GM18526 (cell line): ENCODE data around the gene LRP3.

Source experiments
- POLR2A ChIP-seq: IDR thresholded peaks from 3 replicates; pipeline ENCODE4 v1.6.1; 2011; ENCODE audit not compliant: insufficient read length; ENCODE audit errors: extremely low read depth

The LRP3 gene

DNA sequence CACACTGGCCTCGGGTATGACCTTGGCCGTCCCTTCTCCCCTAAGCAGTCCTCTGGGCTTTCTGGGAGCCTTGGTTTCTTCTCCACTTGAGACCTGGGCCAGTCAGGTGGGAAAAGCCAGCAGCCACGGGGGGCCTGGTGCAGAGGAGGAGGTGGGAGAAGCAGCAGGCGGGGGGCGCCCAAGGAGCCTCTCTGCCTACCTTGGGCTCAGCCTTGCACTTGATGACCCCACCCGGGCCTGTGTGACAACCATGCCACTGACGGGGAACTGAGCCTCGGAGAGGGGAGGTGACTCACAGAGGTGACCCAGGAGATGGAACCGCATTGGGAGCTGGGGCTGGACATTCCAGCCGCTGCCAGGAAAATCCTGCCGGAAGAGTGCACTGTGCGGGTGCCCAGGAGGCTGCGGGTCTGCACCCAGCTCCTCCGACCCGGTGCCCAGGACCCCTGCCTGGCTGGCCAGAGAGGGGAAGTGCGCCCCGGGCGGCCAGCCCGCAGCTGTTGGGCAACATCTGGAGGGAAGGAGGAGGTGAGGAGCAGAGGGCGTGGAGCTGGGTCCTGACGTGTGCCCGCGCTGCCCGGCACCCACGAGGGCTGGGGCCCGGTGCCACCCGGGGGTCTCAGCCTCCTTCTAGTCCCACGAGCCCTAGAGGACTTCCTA, 55.0 kb downstream of the LRP3 start:
- no peak for TF ChIP-seq POLR2A

DNA sequence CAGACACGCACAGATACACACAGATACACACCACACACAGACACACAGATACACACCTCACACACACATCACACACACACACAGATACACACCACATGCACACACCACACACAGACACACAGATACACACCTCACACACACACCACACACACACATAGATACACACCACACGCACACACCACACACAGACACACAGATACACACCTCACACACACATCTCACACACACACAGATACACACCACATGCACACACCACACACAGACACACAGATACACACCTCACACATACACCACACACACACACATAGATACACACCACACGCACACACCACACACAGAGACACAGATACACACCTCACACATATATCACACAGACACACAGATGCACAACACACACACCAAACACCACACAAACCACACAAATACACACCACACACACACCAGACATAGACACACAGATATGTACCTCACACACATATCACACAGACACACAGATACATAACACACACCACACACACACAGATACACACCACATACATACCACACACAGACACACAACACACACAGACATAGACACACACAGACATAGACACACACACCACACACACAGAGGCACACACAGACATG, 55.7 kb downstream of the LRP3 start:
- no peak for TF ChIP-seq POLR2A

DNA sequence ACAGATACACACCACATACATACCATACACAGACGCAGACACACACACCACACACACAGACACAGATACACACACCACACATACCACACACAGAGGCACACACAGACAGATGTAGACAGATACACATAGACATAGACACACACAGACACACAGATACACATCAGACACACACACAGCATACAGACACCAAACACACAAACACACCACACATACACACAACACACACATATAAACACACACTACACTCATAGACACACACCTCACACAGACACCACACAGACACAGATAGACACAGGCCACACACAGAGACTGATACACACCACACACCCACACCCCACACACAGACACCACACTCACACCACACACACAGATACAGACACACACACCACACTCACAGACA, 56.4 kb downstream of the LRP3 start:
- TF ChIP-seq POLR2A: no peak

DNA sequence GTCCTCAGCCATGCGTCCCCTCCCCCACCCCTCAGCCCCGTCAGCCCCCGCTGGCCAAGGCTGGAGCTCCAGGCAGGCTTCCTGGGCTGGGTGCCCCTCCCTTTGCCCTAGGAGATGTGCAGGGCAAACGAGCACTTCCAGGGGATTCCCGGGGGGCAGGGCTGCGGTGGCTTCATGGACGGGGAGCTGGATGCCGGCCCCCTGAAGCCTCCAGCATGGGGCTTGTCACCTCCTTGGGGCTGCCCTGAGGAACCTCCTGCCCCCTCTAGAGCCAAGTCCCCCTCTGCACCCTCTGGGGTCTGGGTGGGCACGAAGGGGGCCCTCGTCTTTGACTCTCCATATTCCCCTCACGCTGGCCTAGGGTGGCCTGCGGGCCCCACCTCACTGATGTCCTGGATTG, 56.9 kb downstream of the LRP3 start:
- TF ChIP-seq POLR2A: no peak

DNA sequence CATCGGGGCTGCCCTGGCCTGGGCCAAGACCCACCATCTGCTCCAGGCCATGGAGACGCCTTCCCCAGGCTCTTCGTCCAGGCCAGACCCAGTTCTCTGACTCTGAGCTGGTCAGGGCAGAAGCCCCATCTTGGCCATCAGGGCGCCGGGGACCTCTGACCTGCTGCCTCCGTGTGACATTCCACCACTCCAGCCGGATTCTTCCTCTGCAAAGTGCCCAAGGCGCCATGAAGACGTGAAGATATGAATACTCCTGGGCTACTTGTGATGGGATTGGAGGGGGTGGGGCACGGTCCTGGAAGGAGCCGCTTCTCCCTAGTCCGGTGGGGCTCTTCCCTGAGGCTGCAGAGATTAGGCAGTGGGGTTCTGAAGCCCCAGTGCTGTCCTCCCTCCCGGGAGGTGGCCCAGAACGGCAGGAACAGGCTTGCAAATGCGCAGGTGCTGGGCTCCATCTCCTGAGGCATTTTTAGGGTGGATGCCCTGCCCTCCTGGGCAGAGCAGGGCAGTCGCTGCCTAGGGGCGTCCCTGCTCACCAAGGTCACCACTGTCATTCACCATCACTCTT, 57.5 kb downstream of the LRP3 start:
- TF ChIP-seq POLR2A: no peak

DNA sequence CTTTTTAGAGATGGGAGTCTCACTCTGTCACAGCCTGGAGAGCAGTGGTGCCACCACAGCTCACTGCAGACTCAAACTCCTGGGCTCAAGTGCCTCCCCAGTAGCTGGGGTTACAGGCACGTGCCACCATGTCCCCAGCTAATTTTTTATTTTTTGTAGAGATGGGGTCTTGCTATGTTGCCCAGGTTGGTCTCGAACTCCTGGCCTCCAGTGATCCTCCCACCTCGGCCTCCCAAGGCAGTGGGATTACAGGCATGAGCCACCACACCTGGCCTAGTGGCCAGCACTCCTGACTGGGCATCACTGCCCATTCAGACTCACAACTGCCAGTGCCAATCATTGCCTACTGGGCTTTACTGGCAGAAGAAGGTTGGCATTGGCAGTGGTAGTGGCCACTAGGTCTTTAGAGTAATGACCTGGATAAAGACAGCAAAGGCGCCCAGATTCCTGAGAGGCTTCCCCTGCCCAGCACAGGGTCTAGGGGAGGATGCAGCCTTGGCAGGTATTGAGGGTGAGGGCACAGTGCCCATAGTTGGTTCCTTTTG, 58.4 kb downstream of the LRP3 start:
- TF ChIP-seq POLR2A: no peak

DNA sequence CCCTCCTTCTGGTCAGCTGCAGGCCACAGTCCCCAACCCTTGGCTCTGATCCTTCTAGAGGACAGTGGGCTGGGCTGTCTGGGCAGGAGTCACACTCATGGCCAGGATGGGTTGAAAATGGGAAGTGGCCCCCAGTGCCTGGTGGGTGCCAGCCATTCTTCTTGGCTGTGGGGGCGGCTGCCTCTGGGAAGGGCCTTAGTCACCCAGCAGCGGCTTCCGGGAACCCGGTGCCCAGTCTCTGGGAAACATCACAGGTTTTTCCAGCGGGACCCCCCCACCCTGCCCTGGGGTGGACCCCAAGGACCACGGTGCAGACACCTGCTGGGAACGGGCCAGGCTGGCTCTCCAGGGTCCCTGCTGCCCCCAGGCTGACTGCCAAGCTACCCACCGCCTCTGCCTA, 58.8 kb downstream of the LRP3 start:
- no peak for TF ChIP-seq POLR2A

DNA sequence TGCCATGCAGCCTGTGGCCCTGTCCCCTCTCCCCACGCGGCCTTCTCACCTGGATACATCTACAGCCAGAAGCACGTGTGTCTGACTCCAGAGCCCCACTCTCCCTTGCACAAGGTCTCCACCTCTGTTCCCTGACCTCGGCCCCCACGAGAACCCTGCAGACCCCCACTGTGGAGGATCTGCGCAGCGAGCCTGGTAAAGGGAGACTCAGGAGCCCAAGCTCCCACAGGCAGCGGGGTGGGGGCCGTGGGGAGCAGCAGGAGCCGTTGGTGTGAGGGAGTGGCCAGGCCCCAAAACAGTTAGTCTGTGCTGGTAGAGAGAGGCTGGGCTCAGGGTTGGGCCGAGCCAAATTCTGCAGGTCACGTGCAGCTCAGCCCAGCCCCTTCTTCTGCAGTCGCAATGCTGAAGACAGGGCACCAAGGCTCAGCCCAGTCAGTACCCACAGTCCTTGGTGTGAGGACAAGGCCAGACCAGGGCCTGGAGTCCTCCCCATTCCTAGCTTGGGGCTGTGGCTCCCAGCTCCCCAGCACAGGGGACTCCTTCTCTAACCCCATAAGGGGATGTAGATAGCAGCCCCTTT, 60.2 kb downstream of the LRP3 start:
- no peak for TF ChIP-seq POLR2A

DNA sequence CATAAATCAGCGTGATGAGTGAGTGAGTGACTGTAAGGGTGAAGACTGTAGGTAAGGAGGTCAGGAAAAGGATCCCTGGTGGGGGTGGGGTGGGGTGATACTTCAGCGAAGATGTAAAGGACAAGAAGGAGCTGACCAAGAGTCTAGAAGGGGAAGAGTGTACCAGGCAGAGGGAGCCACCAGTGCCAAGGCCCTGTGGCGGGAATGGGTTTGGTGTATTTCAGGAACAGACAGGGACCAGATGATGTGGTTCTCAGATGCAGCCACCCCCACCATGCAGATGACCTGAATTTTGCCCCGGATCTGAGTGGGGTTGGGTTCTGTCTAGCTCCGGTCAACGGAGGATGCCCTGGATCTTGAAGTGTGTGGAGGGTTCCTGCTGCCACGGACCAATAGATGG, 61.7 kb downstream of the LRP3 start:
- no peak for TF ChIP-seq POLR2A

DNA sequence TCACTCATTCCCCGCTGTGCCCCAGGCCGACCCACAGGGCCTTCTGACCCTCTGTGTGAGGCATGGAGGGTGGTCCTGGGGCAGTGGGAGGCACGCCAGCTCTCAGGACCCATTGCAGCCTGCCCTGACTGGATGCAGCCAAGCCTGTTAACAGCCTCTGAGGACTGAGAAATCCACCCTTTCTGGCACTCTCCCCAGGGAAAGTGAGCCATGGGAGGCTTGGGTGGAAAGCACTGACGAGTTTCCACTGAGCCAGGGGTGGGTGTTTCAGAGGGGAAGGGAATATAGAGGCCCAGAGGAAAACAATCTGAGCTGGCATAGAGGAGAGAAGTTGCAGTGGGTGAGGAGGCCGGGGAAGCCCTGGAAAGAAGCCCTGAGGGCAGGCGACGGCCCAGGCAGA, 62.1 kb downstream of the LRP3 start:
- no peak for TF ChIP-seq POLR2A

DNA sequence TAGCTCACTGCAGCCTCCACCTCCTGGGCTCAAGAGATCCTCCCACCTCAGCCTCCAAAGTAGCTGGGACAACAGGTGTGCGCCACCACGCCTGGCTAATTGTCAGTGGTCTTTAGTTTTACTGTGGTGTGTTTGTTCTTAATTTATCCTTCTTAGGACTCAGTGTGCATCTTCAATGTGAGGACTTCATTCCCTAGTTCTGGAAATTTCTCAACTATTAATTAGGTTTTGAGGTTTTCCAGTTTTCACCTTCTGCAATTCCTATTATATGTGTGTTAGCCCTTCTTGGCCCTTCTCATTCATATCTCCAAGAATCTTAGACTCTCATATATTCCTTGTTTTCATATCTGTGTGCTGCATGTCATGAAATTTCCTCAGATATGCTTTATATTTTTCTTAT, 63.7 kb downstream of the LRP3 start:
- TF ChIP-seq POLR2A: no peak
